ENCODE results near the gene DPEP3.

DPEP3 gene

GRCh38 chr16:67964477-67965131, 15.7 kb downstream of the DPEP3 start:
- no peak for TF ChIP-seq POLR2AphosphoS5 (IDR thresholded peaks at IDR 0.05; ENCODE audit: low read depth, low read length)

GRCh38 chr16:67963662-67964321, 16.5 kb downstream of the DPEP3 start:
- TF ChIP-seq FOXP2 (optimal IDR thresholded peaks at IDR 0.05; ENCODE audit: borderline replicate concordance, extremely low read depth, extremely low read length, insufficient read depth) (no peak), SIN3A (IDR thresholded peaks at IDR 0.05; ENCODE audit: borderline replicate concordance, insufficient read depth, low read length) (no peak), TAF1 (IDR thresholded peaks at IDR 0.05; ENCODE audit: borderline replicate concordance, insufficient read depth, low read length) (no peak), POLR2AphosphoS5 (IDR thresholded peaks at IDR 0.05; ENCODE audit: low read depth, low read length) (no peak)
- TF ChIP-seq, protein P1, sequence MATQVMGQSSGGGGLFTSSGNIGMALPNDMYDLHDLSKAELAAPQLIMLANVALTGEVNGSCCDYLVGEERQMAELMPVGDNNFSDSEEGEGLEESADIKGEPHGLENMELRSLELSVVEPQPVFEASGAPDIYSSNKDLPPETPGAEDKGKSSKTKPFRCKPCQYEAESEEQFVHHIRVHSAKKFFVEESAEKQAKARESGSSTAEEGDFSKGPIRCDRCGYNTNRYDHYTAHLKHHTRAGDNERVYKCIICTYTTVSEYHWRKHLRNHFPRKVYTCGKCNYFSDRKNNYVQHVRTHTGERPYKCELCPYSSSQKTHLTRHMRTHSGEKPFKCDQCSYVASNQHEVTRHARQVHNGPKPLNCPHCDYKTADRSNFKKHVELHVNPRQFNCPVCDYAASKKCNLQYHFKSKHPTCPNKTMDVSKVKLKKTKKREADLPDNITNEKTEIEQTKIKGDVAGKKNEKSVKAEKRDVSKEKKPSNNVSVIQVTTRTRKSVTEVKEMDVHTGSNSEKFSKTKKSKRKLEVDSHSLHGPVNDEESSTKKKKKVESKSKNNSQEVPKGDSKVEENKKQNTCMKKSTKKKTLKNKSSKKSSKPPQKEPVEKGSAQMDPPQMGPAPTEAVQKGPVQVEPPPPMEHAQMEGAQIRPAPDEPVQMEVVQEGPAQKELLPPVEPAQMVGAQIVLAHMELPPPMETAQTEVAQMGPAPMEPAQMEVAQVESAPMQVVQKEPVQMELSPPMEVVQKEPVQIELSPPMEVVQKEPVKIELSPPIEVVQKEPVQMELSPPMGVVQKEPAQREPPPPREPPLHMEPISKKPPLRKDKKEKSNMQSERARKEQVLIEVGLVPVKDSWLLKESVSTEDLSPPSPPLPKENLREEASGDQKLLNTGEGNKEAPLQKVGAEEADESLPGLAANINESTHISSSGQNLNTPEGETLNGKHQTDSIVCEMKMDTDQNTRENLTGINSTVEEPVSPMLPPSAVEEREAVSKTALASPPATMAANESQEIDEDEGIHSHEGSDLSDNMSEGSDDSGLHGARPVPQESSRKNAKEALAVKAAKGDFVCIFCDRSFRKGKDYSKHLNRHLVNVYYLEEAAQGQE (IDR thresholded peaks at IDR 0.05; ENCODE audit: insufficient read depth in 1 of 2, low read depth in 2 of 2, low read length in 2 of 2) = no peak

DNA sequence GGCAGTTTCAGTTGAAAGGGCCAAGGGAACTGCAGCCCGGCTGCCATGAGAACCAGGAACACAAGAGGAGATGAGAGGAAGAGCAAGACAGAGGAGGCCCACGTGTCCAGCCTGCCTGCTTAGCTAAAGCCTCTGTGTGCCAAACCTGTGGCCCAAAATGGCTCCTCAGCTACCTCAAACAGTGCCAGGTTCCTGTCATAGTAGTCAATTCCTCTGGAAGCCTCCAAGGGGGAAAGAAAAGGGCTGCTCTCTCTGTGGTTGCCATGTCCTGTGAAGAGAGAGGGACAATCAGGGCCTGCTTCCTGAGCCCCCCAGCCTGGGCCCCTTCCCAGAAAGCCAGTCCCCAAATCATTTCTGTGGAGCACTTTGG, 17.0 kb downstream of the DPEP3 start:
- TF ChIP-seq TAF1 (IDR thresholded peaks at IDR 0.05; ENCODE audit: borderline replicate concordance, insufficient read depth, low read length) (no peak), POLR2AphosphoS5 (IDR thresholded peaks at IDR 0.05; ENCODE audit: low read depth, low read length) (no peak), FOXP2 (optimal IDR thresholded peaks at IDR 0.05; ENCODE audit: borderline replicate concordance, extremely low read depth, extremely low read length, insufficient read depth) (no peak), SIN3A (IDR thresholded peaks at IDR 0.05; ENCODE audit: borderline replicate concordance, insufficient read depth, low read length) (no peak)
- TF ChIP-seq, protein P1 (IDR thresholded peaks at IDR 0.05; ENCODE audit: insufficient read depth in 1 of 2, low read depth in 2 of 2, low read length in 2 of 2) = no peak

- TF ChIP-seq, protein P1 (IDR thresholded peaks at IDR 0.05; ENCODE audit: insufficient read depth in 1 of 2, low read depth in 2 of 2, low read length in 2 of 2) = no peak
- TF ChIP-seq TAF1 (IDR thresholded peaks at IDR 0.05; ENCODE audit: borderline replicate concordance, insufficient read depth, low read length) = no peak
- TF ChIP-seq SIN3A (IDR thresholded peaks at IDR 0.05; ENCODE audit: borderline replicate concordance, insufficient read depth, low read length) = no peak
- TF ChIP-seq FOXP2 (optimal IDR thresholded peaks at IDR 0.05; ENCODE audit: borderline replicate concordance, extremely low read depth, extremely low read length, insufficient read depth) = no peak
- no peak for TF ChIP-seq POLR2AphosphoS5 (IDR thresholded peaks at IDR 0.05; ENCODE audit: low read depth, low read length)
Measured at GRCh38 chr16:67962135-67962534, 18.2 kb downstream of the DPEP3 start.

DNA sequence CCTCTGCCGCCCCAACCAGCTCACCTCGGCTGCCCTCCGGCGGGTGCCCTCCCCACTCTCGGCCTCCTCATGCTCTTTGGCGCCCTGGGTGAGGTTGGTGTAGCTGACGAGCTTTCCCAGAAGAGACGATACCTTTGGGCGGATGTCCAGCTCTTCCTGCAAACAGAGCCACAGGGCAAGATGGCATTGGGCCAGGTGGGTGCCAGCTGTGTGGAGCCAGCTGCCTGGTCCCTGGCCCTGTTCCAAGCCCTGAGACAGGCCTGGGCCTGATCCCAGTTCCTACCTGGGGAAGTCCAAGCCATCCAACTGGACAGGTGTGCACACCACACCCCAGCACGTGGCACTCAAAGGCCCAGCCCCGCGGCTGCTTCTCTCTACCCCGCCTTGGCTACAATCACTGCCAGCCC, 18.7 kb downstream of the DPEP3 start:
- TF ChIP-seq, protein P1 (IDR thresholded peaks at IDR 0.05; ENCODE audit: insufficient read depth in 1 of 2, low read depth in 2 of 2, low read length in 2 of 2) = no peak
- TF ChIP-seq POLR2AphosphoS5 (IDR thresholded peaks at IDR 0.05; ENCODE audit: low read depth, low read length) (no peak), FOXP2 (optimal IDR thresholded peaks at IDR 0.05; ENCODE audit: borderline replicate concordance, extremely low read depth, extremely low read length, insufficient read depth) (no peak), SIN3A (IDR thresholded peaks at IDR 0.05; ENCODE audit: borderline replicate concordance, insufficient read depth, low read length) (no peak), TAF1 (IDR thresholded peaks at IDR 0.05; ENCODE audit: borderline replicate concordance, insufficient read depth, low read length) (no peak)
